ENCODE measurements around the gene REEP1. TPM values are rescaled to one million over a fixed set of nuclear protein-coding genes. Genes with fewer than 3 reads are reported as not detected.

REEP1 gene
- total RNA-seq, 1 experiment from 2014 or later = 3.6 TPM

GRCh38 chr2:86301711-86302202 is 35.7 kb downstream of the REEP1 start:
- no peak for DNase-seq (ENCODE audit: low spot score)
- H3K36me3 ChIP-seq (ENCODE audit: insufficient read depth, low read length, poor library complexity, severe bottlenecking) = no peaks in the 10 kb centered on the region
- TF ChIP-seq EZH2 (IDR thresholded peaks at IDR 0.05; ENCODE audit: borderline replicate concordance, low read depth, low read length, poor library complexity, severe bottlenecking) = no peak
- no peak for TF ChIP-seq CTCF (conservative IDR thresholded peaks at IDR 0.05; ENCODE audit: low read depth, low read length)
- H3K4me1 ChIP-seq (ENCODE audit: insufficient read depth, low read length, poor library complexity, severe bottlenecking) = peaks cover 14% of the 10 kb centered on the region
- intact Hi-C loops (cut with micrococcal nuclease; ENCODE audit: unreplicated experiment) = no loop called here
- ChIA-PET CTCF (no interaction called here), POLR2A (ENCODE audit: low non-redundant PET) (no interaction called here)
- H3K27ac ChIP-seq (ENCODE audit: low read depth, low read length, poor library complexity, severe bottlenecking) = no peak overlapping the region
- no TSS peak for BruUV-seq (replicated peaks)
- H3K4me3 ChIP-seq (ENCODE audit: low read depth, low read length, poor library complexity, severe bottlenecking) = no peak overlapping the region
- H3K27me3 ChIP-seq (replicated peaks; ENCODE audit: insufficient read depth, low read depth, low read length, poor library complexity) = no peaks in the 10 kb centered on the region
- no peaks in the 10 kb centered on the region for H3K9me3 ChIP-seq (ENCODE audit: low read depth, low read length, poor library complexity, severe bottlenecking)

GRCh38 chr2:86301009-86301408 is 36.4 kb downstream of the REEP1 start:
- peaks cover 14% of the 10 kb centered on the region for H3K4me1 ChIP-seq (ENCODE audit: insufficient read depth, low read length, poor library complexity, severe bottlenecking)
- TF ChIP-seq EZH2 (IDR thresholded peaks at IDR 0.05; ENCODE audit: borderline replicate concordance, low read depth, low read length, poor library complexity, severe bottlenecking) = no peak
- no peak for TF ChIP-seq CTCF (conservative IDR thresholded peaks at IDR 0.05; ENCODE audit: low read depth, low read length)
- no peaks in the 10 kb centered on the region for H3K36me3 ChIP-seq (ENCODE audit: insufficient read depth, low read length, poor library complexity, severe bottlenecking)
- intact Hi-C loops (cut with micrococcal nuclease; ENCODE audit: unreplicated experiment) = no loop called here
- DNase-seq (ENCODE audit: low spot score) = no peak
- no peaks in the 10 kb centered on the region for H3K9me3 ChIP-seq (ENCODE audit: low read depth, low read length, poor library complexity, severe bottlenecking)
- ChIA-PET POLR2A (ENCODE audit: low non-redundant PET) (no interaction called here), CTCF (no interaction called here)
- no peak overlapping the region for H3K27ac ChIP-seq (ENCODE audit: low read depth, low read length, poor library complexity, severe bottlenecking)
- no peaks in the 10 kb centered on the region for H3K27me3 ChIP-seq (replicated peaks; ENCODE audit: insufficient read depth, low read depth, low read length, poor library complexity)
- H3K4me3 ChIP-seq (ENCODE audit: low read depth, low read length, poor library complexity, severe bottlenecking) = no peak overlapping the region
- no TSS peak for BruUV-seq (replicated peaks)

GRCh38 chr2:86300496-86300895 is 36.9 kb downstream of the REEP1 start:
- intact Hi-C loops (cut with micrococcal nuclease; ENCODE audit: unreplicated experiment) = no loop called here
- POLR2A ChIA-PET (ENCODE audit: low non-redundant PET) = no interaction called here
- Histone ChIP-seq H3K36me3 (ENCODE audit: insufficient read depth, low read length, poor library complexity, severe bottlenecking) (no peaks in the 10 kb centered on the region), H3K4me1 (ENCODE audit: insufficient read depth, low read length, poor library complexity, severe bottlenecking) (peaks cover 14% of the 10 kb centered on the region), H3K9me3 (ENCODE audit: low read depth, low read length, poor library complexity, severe bottlenecking) (no peaks in the 10 kb centered on the region), H3K27me3 (replicated peaks; ENCODE audit: insufficient read depth, low read depth, low read length, poor library complexity) (no peaks in the 10 kb centered on the region), H3K27ac (ENCODE audit: low read depth, low read length, poor library complexity, severe bottlenecking) (no peak overlapping the region), H3K4me3 (ENCODE audit: low read depth, low read length, poor library complexity, severe bottlenecking) (no peak overlapping the region)
- BruUV-seq (replicated peaks) = no TSS peak
- CTCF ChIA-PET = no interaction called here
- no peak for TF ChIP-seq EZH2 (IDR thresholded peaks at IDR 0.05; ENCODE audit: borderline replicate concordance, low read depth, low read length, poor library complexity, severe bottlenecking)
- no peak for TF ChIP-seq CTCF (conservative IDR thresholded peaks at IDR 0.05; ENCODE audit: low read depth, low read length)
- DNase-seq (ENCODE audit: low spot score) = no peak
